HepG2 (cell line): Measurements from ENCODE around the gene UAP1L1. TPM values are rescaled to one million over a fixed set of nuclear protein-coding genes. Genes with fewer than 3 reads are reported as not detected.
A peak's percentile ranks its signal among the peaks of the same experiment; 100 is the strongest.

Experiments used
- BRCA1 ChIP-seq: sonication (generic); formaldehyde crosslinking; IDR thresholded peaks from 2 replicates; pipeline ENCODE4 v1.4.0; 2020; ENCODE audit warnings: missing genetic modification reagents
- EED ChIP-seq: sonication (generic); formaldehyde crosslinking; IDR thresholded peaks from 2 replicates; pipeline ENCODE4 v1.5.0; 2020; ENCODE audit warnings: mild to moderate bottlenecking, missing genetic modification reagents
- ELF4 ChIP-seq: sonication (generic); formaldehyde crosslinking; IDR thresholded peaks from 2 replicates; pipeline ENCODE4 v1.5.0; 2020; ENCODE audit warnings: missing genetic modification reagents, mild to moderate bottlenecking, moderate library complexity, borderline replicate concordance
- IKZF4 ChIP-seq: sonication (generic); formaldehyde crosslinking; IDR thresholded peaks from 2 replicates; pipeline ENCODE4 v1.5.1; 2020; ENCODE audit warnings: borderline replicate concordance, mild to moderate bottlenecking, low read depth, missing genetic modification reagents; ENCODE audit errors: not compliant biosample characterization
- MAFF ChIP-seq: IDR thresholded peaks from 2 replicates; pipeline ENCODE4 v1.6.1; 2011; ENCODE audit warnings: low read depth, low read length, improper control_type of control experiment
- MAFG ChIP-seq: sonication (generic); formaldehyde crosslinking; IDR thresholded peaks from 2 replicates; pipeline ENCODE4 v1.5.1; 2020; ENCODE audit warnings: mild to moderate bottlenecking, missing genetic modification reagents
- POLR2G ChIP-seq: fragments of 200-400 bp; formaldehyde crosslinking; IDR thresholded peaks from 2 replicates; pipeline ENCODE4 v1.6.1; 2018; ENCODE audit warnings: mild to moderate bottlenecking, low read depth, low read length, moderate library complexity
- SIN3A ChIP-seq: IDR thresholded peaks from 2 replicates; pipeline ENCODE4 v1.6.1; 2011; ENCODE audit warnings: low read depth, mild to moderate bottlenecking, control low read depth, low read length, borderline replicate concordance
- SP140L ChIP-seq: sonication (generic); formaldehyde crosslinking; IDR thresholded peaks from 2 replicates; pipeline ENCODE4 v1.4.0; 2020; ENCODE audit warnings: missing genetic modification reagents, borderline replicate concordance
- ZBTB7A ChIP-seq: sonication (generic); formaldehyde crosslinking; IDR thresholded peaks from 2 replicates; pipeline ENCODE4 v1.8.0; 2022; ENCODE audit warnings: mild to moderate bottlenecking, missing genetic modification reagents
- ZFP1 ChIP-seq: IDR thresholded peaks from 2 replicates; pipeline ENCODE4 v1.6.1; 2016
- ZMAT3 ChIP-seq: sonication (generic); formaldehyde crosslinking; conservative IDR thresholded peaks from 2 replicates; pipeline ENCODE4 v1.7.0; 2021; ENCODE audit warnings: missing genetic modification reagents
- ZNF205 ChIP-seq: IDR thresholded peaks from 2 replicates; pipeline ENCODE4 v1.6.1; 2018; ENCODE audit warnings: missing biosample characterization, missing genetic modification reagents
- ZNF549 ChIP-seq: sonication (generic); formaldehyde crosslinking; IDR thresholded peaks from 2 replicates; pipeline ENCODE4 v1.5.0; 2020; ENCODE audit warnings: missing genetic modification reagents
- ZNF570 ChIP-seq: sonication (generic); formaldehyde crosslinking; IDR thresholded peaks from 2 replicates; pipeline ENCODE4 v1.4.0; 2020; ENCODE audit warnings: mild to moderate bottlenecking, missing genetic modification reagents, borderline replicate concordance
- ZNF598 ChIP-seq: sonication (generic); formaldehyde crosslinking; IDR thresholded peaks from 2 replicates; pipeline ENCODE4 v1.5.1; 2020; ENCODE audit warnings: mild to moderate bottlenecking, missing genetic modification reagents, borderline replicate concordance
- ZNF724P ChIP-seq: sonication (generic); formaldehyde crosslinking; IDR thresholded peaks from 2 replicates; pipeline ENCODE4 v1.8.0; 2022; ENCODE audit warnings: missing genetic modification reagents, borderline replicate concordance
- ZNF749 ChIP-seq: sonication (generic); formaldehyde crosslinking; IDR thresholded peaks from 2 replicates; pipeline ENCODE4 v1.8.0; 2022; ENCODE audit warnings: mild to moderate bottlenecking, missing genetic modification reagents, moderate library complexity, borderline replicate concordance
- ZNF777 ChIP-seq: sonication (generic); formaldehyde crosslinking; IDR thresholded peaks from 2 replicates; pipeline ENCODE4 v1.4.0; 2020; ENCODE audit warnings: missing genetic modification reagents
- ZNF782 ChIP-seq: sonication (generic); formaldehyde crosslinking; IDR thresholded peaks from 2 replicates; pipeline ENCODE4 v1.4.0; 2020; ENCODE audit warnings: missing genetic modification reagents, mild to moderate bottlenecking, borderline replicate concordance
- ZNF883 ChIP-seq: sonication (generic); formaldehyde crosslinking; IDR thresholded peaks from 2 replicates; pipeline ENCODE4 v1.5.1; 2020; ENCODE audit warnings: mild to moderate bottlenecking, missing genetic modification reagents; ENCODE audit errors: not compliant biosample characterization
- polyA plus RNA-seq, 8 experiments: library from polyadenylated mRNA; depleted of rRNA in 3 of 8; stranded (reverse) in 7 of 8; unstranded in 1 of 8; fragments of >200 nt; fragmentation: Illumina TruSeq in 4 of 8; extraction: Trizol in 4 of 8; gene quantifications; 2 replicates each; pipeline versions ENCODE4 v1.2.1 to v1.2.3, GENCODE V29; 2011 to 2016; ENCODE audit warnings: low read depth in 4 of 8, missing spikeins in 1 of 8, mixed read lengths in 1 of 8; ENCODE audit not compliant: insufficient read depth in 1 of 8
- total RNA-seq, 5 experiments: library from RNA; depleted of rRNA; stranded (reverse); fragments of >200 nt; fragmentation: Illumina TruSeq; extraction: Trizol; gene quantifications; 2 replicates each; pipeline ENCODE4 v1.2.3, GENCODE V29; 2016; ENCODE audit warnings: low read depth in 1 of 5
- TF ChIP-seq, protein P1 (sequence below), 2 experiments: sonication (generic) in 1 of 2; formaldehyde crosslinking in 1 of 2; IDR thresholded peaks; 2 replicates each; pipeline versions ENCODE4 v1.5.1 to v1.6.1; 2011 to 2020; ENCODE audit warnings: borderline replicate concordance in 1 of 2, low read depth in 1 of 2, low read length in 1 of 2, mild to moderate bottlenecking in 1 of 2, missing genetic modification reagents in 1 of 2, moderate library complexity in 1 of 2
- TF ChIP-seq, protein P2 (sequence below), 2 experiments: IDR thresholded peaks; 2 replicates each; pipeline ENCODE4 v1.6.1; 2011 to 2012; ENCODE audit warnings: low read length in 2 of 2, borderline replicate concordance in 1 of 2, low read depth in 1 of 2, mild to moderate bottlenecking in 1 of 2, moderate library complexity in 1 of 2

Gene UAP1L1
- total and polyA plus RNA-seq, 2 of the 13 experiments (the other 11 are each of a cell fraction or from before 2014, with no cell fraction given): 5.4 to 6.4 TPM

DNA sequence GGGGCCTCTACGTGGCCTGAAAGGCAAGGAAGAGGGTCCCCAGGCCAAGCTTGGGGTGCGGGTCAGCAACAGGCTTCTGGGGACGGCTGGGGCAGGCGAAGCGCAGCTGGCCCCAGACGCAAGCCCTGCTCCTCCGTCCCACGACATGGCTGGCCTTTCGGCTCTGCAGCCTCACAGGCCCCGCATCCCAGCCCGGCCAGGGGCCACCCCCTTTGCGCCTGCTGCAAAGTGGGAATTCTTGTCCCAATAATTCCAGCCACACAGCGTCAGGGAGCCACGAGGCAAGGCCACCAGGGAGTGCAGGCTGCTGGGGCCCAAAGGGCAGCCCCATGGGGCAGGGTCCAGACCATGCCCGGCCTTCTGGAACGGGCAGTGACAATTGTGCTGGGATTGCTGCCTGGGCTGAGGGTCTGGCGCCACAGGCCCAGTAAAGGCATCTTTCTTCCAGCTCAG lies 22.4 kb upstream of the UAP1L1 start (continued):
- TF ChIP-seq, protein P1, sequence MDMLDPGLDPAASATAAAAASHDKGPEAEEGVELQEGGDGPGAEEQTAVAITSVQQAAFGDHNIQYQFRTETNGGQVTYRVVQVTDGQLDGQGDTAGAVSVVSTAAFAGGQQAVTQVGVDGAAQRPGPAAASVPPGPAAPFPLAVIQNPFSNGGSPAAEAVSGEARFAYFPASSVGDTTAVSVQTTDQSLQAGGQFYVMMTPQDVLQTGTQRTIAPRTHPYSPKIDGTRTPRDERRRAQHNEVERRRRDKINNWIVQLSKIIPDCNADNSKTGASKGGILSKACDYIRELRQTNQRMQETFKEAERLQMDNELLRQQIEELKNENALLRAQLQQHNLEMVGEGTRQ (IDR thresholded peaks at IDR 0.05; ENCODE audit: low read depth, low read length): no peak
- TF ChIP-seq, protein P1 (CRISPR knock-in tag; IDR thresholded peaks at IDR 0.05; ENCODE audit: borderline replicate concordance): no peak
- TF ChIP-seq ZNF570 (CRISPR knock-in tag) (no peak), ZMAT3 (CRISPR knock-in tag) (no peak; the same call in 1 of the 2 replicates), ZNF782 (0 out of 2 replicates have a peak, but pooled peaks have one; percentile 28), ZFP1 (CRISPR knock-in tag) (0 out of 2 replicates have a peak, but pooled peaks have one; percentile 24), IKZF4 (CRISPR knock-in tag) (no peak), SIN3A (no peak), MAFG (CRISPR knock-in tag) (no peak), POLR2G (peak; percentile 57; the same call in 1 of the 2 replicates), SP140L (CRISPR knock-in tag) (no peak), ZNF598 (no peak), ZNF724P (CRISPR knock-in tag) (no peak), ZNF549 (CRISPR knock-in tag) (no peak), ELF4 (CRISPR knock-in tag) (no peak), MAFF (no peak), ZBTB7A (CRISPR knock-in tag) (no peak; the same call in 1 of the 2 replicates), EED (no peak), ZNF883 (no peak), BRCA1 (CRISPR knock-in tag) (peak; percentile 66; the same call in 1 of the 2 replicates), ZNF777 (CRISPR knock-in tag) (peak; percentile 39; the same call in 1 of the 2 replicates), ZNF205 (no peak), ZNF749 (CRISPR knock-in tag) (no peak)
- TF ChIP-seq, protein P2, sequence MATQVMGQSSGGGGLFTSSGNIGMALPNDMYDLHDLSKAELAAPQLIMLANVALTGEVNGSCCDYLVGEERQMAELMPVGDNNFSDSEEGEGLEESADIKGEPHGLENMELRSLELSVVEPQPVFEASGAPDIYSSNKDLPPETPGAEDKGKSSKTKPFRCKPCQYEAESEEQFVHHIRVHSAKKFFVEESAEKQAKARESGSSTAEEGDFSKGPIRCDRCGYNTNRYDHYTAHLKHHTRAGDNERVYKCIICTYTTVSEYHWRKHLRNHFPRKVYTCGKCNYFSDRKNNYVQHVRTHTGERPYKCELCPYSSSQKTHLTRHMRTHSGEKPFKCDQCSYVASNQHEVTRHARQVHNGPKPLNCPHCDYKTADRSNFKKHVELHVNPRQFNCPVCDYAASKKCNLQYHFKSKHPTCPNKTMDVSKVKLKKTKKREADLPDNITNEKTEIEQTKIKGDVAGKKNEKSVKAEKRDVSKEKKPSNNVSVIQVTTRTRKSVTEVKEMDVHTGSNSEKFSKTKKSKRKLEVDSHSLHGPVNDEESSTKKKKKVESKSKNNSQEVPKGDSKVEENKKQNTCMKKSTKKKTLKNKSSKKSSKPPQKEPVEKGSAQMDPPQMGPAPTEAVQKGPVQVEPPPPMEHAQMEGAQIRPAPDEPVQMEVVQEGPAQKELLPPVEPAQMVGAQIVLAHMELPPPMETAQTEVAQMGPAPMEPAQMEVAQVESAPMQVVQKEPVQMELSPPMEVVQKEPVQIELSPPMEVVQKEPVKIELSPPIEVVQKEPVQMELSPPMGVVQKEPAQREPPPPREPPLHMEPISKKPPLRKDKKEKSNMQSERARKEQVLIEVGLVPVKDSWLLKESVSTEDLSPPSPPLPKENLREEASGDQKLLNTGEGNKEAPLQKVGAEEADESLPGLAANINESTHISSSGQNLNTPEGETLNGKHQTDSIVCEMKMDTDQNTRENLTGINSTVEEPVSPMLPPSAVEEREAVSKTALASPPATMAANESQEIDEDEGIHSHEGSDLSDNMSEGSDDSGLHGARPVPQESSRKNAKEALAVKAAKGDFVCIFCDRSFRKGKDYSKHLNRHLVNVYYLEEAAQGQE (IDR thresholded peaks at IDR 0.05; ENCODE audit: borderline replicate concordance in 1 of 2, low read depth in 1 of 2, low read length in 2 of 2): no peak
